ENCODE results near the gene PDE7B.

DNA sequence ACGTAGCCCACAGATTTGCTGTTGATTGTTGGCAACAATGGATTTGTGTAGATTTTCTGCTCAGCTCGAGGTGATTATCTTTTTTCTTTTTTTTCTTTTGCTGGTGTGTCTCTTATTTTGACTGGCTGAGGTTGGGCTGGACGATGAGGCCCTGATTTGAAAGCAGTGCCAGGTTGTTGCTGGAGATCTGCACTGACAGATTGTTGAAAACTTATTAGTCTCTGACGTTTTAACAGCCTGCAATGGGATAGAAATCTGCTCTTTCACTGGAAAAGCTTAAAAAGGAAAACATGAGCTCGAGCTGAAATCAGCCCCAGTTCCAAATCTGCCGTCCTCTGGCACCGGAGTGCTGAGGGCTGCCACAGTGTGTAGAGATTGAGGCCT lies 87.7 kb downstream of the PDE7B start:
- TF ChIP-seq, protein P1, sequence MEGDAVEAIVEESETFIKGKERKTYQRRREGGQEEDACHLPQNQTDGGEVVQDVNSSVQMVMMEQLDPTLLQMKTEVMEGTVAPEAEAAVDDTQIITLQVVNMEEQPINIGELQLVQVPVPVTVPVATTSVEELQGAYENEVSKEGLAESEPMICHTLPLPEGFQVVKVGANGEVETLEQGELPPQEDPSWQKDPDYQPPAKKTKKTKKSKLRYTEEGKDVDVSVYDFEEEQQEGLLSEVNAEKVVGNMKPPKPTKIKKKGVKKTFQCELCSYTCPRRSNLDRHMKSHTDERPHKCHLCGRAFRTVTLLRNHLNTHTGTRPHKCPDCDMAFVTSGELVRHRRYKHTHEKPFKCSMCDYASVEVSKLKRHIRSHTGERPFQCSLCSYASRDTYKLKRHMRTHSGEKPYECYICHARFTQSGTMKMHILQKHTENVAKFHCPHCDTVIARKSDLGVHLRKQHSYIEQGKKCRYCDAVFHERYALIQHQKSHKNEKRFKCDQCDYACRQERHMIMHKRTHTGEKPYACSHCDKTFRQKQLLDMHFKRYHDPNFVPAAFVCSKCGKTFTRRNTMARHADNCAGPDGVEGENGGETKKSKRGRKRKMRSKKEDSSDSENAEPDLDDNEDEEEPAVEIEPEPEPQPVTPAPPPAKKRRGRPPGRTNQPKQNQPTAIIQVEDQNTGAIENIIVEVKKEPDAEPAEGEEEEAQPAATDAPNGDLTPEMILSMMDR (IDR thresholded peaks at IDR 0.05) = no peak
- TF ChIP-seq POLR2A (IDR thresholded peaks at IDR 0.05; ENCODE audit: low read depth) = no peak
